Measurements from ENCODE around the gene MTCP1. TPM values are rescaled to one million over a fixed set of nuclear protein-coding genes. Genes with fewer than 3 reads are reported as not detected.

Gene MTCP1
- total RNA-seq, 4 donors from 2014 or later, result 1.6 to 12.9 (median 7.1) TPM

- intact Hi-C loops (cut with DNase I; ENCODE audit: low total_unique reads) (no loop called here), in situ Hi-C loops (cut with MboI; ENCODE audit: low pct_ligation_motif_present in 1 of 4, low pct_unique_long_range_greater_than_20kb in 1 of 4, low sequenced_read_pairs in 3 of 4) (no loop called here)
- Histone ChIP-seq H3K27me3 (no peaks in the 10 kb centered on the region), H3K9me3 (no peaks in the 10 kb centered on the region), H3K36me3 (no peaks in the 10 kb centered on the region), H3K4me1 (peaks cover 0 to 13% (median 5%) of the 10 kb centered on the region in 4 donors), H3K4me3 (no peak overlapping the region), H3K27ac (no peak overlapping the region)
- no peak for DNase-seq
- TF ChIP-seq POLR2A (IDR thresholded peaks at IDR 0.05) (no peak), CTCF (IDR thresholded peaks at IDR 0.05) (no peak), EP300 (IDR thresholded peaks at IDR 0.05; ENCODE audit: low read depth) (no peak), POLR2AphosphoS5 (IDR thresholded peaks at IDR 0.05) (no peak)
- WGBS, 2 donors (ENCODE audit: low coverage in 1 of 2), result 84 to 93% methylated on average over 3 to 6 of the region's 6 CpGs
Observed at GRCh38 chrX:155023907-155024833, 46.8 kb downstream of the MTCP1 start.

GRCh38 chrX:155022585-155022984 is 48.4 kb downstream of the MTCP1 start, which contains the start of gene F8:
Gene F8 (minus strand): TSS chrX:155022723. CDS start chrX:155022552, 171 bp downstream.
- DNase-seq, result no peak
- in situ Hi-C loops (cut with MboI; ENCODE audit: low pct_ligation_motif_present in 1 of 4, low pct_unique_long_range_greater_than_20kb in 1 of 4, low sequenced_read_pairs in 3 of 4), result no loop called here
- H3K27me3 ChIP-seq, result no peaks in the 10 kb centered on the region
- no peak within 1 kb of the TSS for H3K4me3 ChIP-seq
- no peaks in the 10 kb centered on the region for H3K9me3 ChIP-seq
- no peaks in the 10 kb centered on the region for H3K4me1 ChIP-seq
- TF ChIP-seq CTCF (IDR thresholded peaks at IDR 0.05), result no peak
- TF ChIP-seq POLR2AphosphoS5 (IDR thresholded peaks at IDR 0.05), result no peak
- H3K27ac ChIP-seq, result no peak within 1 kb of the TSS
- WGBS, 2 donors (ENCODE audit: low coverage in 1 of 2), result 0 to 22% methylated on average over 1 of the region's 1 CpG
- H3K36me3 ChIP-seq, result no peaks in the 10 kb centered on the region
- intact Hi-C loops (cut with DNase I; ENCODE audit: low total_unique reads), result no loop called here

GRCh38 chrX:155020591-155020990 is 50.3 kb downstream of the MTCP1 start:
- no peaks in the 10 kb centered on the region for H3K9me3 ChIP-seq
- H3K4me3 ChIP-seq, result no peak overlapping the region
- H3K27ac ChIP-seq, result no peak overlapping the region
- TF ChIP-seq POLR2A (IDR thresholded peaks at IDR 0.05) (no peak), EP300 (IDR thresholded peaks at IDR 0.05; ENCODE audit: low read depth) (no peak), CTCF (IDR thresholded peaks at IDR 0.05) (no peak), POLR2AphosphoS5 (IDR thresholded peaks at IDR 0.05) (no peak)
- WGBS, 2 donors (ENCODE audit: low coverage in 1 of 2), result 85 to 100% methylated on average over 3 of the region's 3 CpGs
- H3K4me1 ChIP-seq, result no peaks in the 10 kb centered on the region
- in situ Hi-C loops (cut with MboI; ENCODE audit: low pct_ligation_motif_present in 1 of 4, low pct_unique_long_range_greater_than_20kb in 1 of 4, low sequenced_read_pairs in 3 of 4) (no loop called here), intact Hi-C loops (cut with DNase I; ENCODE audit: low total_unique reads) (no loop called here)
- DNase-seq, result no peak
- no peaks in the 10 kb centered on the region for H3K36me3 ChIP-seq
- no peaks in the 10 kb centered on the region for H3K27me3 ChIP-seq

Other genes starting within 250 kb of the MTCP1 start
- not detected for gene SMIM9, start 236.5 kb downstream of the MTCP1 start, total RNA-seq
- gene F8A1, start 184.8 kb downstream of the MTCP1 start, total RNA-seq, result 10 to 100 TPM in 2 of 4 donors, 1 to 10 TPM in 1, not detected in 1; 1.8 to 18.1 (median 10.0) TPM
- 1 to 10 TPM; 1.2 to 4.5 (median 4.0) TPM for gene F8, start 48.4 kb downstream of the MTCP1 start, total RNA-seq
- gene FUNDC2, start 44.3 kb downstream of the MTCP1 start, total RNA-seq, result 10 to 100 TPM in 3 of 4 donors, 1 to 10 TPM in 1; 7.8 to 42.9 (median 32.9) TPM
- 10 to 100 TPM in 1 of 4 donors, 1 to 10 TPM in 2, not detected in 1; 1.4 to 11.7 (median 9.1) TPM for gene CMC4, start within 50 bp of the MTCP1 start, total RNA-seq
- gene BRCC3, start 372 bp upstream of the MTCP1 start, total RNA-seq, result 10 to 100 TPM; 17.3 to 34.2 (median 19.1) TPM
- gene VBP1, start 145.3 kb upstream of the MTCP1 start, total RNA-seq, result 10 to 100 TPM in 3 of 4 donors, 1 to 10 TPM in 1; 6.0 to 24.5 (median 22.3) TPM
- 1 to 10 TPM in 1 of 4 donors, under 1 TPM in 1, not detected in 2; 0.41 to 1.4 TPM for gene RAB39B, start 193.4 kb upstream of the MTCP1 start, total RNA-seq